Rectal smooth muscle tissue (tissue), 1 donor: ENCODE results near the gene SLC25A10.

Experiments
- H3K27ac ChIP-seq: one replicate; pipeline ENCODE4 v1.7.0; 2013; ENCODE audit warnings: low read depth, low read length, inconsistent platforms
- H3K27me3 ChIP-seq: one replicate; pipeline ENCODE4 v1.7.0; 2013; ENCODE audit warnings: low read length; ENCODE audit not compliant: control insufficient read depth, insufficient read depth
- H3K36me3 ChIP-seq: one replicate; pipeline ENCODE4 v1.7.0; 2013; ENCODE audit warnings: low read length; ENCODE audit not compliant: control insufficient read depth, insufficient read depth
- H3K4me1 ChIP-seq: one replicate; pipeline ENCODE4 v1.7.0; 2013; ENCODE audit warnings: low read length; ENCODE audit not compliant: control insufficient read depth, insufficient read depth
- H3K4me3 ChIP-seq: one replicate; pipeline ENCODE4 v1.7.0; 2013; ENCODE audit warnings: low read length
- H3K9ac ChIP-seq: one replicate; pipeline ENCODE4 v1.7.0; 2013; ENCODE audit warnings: low read length

Gene SLC25A10

GRCh38 chr17:81703747-81704654, 8.1 kb upstream of the SLC25A10 start:
- Histone ChIP-seq H3K27ac (peak overlapping the region; percentile 91), H3K9ac (peak overlapping the region; percentile 29), H3K27me3 (no peaks in the 10 kb centered on the region), H3K36me3 (peaks cover 15% of the 10 kb centered on the region), H3K4me3 (peak overlapping the region; percentile 95), H3K4me1 (peaks cover 15% of the 10 kb centered on the region)

GRCh38 chr17:81705518-81706231, 6.4 kb upstream of the SLC25A10 start:
- H3K9ac ChIP-seq = no peak overlapping the region
- no peak overlapping the region for H3K4me3 ChIP-seq
- peaks cover 13% of the 10 kb centered on the region for H3K36me3 ChIP-seq
- peaks cover 16% of the 10 kb centered on the region for H3K4me1 ChIP-seq
- H3K27ac ChIP-seq = no peak overlapping the region
- no peaks in the 10 kb centered on the region for H3K27me3 ChIP-seq

GRCh38 chr17:81706232-81706611, 5.9 kb upstream of the SLC25A10 start:
- Histone ChIP-seq H3K36me3 (peaks cover 7% of the 10 kb centered on the region), H3K27ac (no peak overlapping the region), H3K4me1 (peaks cover 18% of the 10 kb centered on the region), H3K27me3 (no peaks in the 10 kb centered on the region), H3K9ac (no peak overlapping the region), H3K4me3 (no peak overlapping the region)

GRCh38 chr17:81706757-81707624, 5.1 kb upstream of the SLC25A10 start:
- peaks cover 4% of the 10 kb centered on the region for H3K36me3 ChIP-seq
- H3K4me1 ChIP-seq = peaks cover 14% of the 10 kb centered on the region
- no peak overlapping the region for H3K9ac ChIP-seq
- H3K4me3 ChIP-seq = no peak overlapping the region
- H3K27me3 ChIP-seq = no peaks in the 10 kb centered on the region
- no peak overlapping the region for H3K27ac ChIP-seq

- Histone ChIP-seq H3K27ac (no peak overlapping the region), H3K4me3 (no peak overlapping the region), H3K27me3 (no peaks in the 10 kb centered on the region), H3K4me1 (peaks cover 15% of the 10 kb centered on the region), H3K9ac (no peak overlapping the region), H3K36me3 (peaks cover 4% of the 10 kb centered on the region)
Observed at GRCh38 chr17:81707725-81708646, 4.1 kb upstream of the SLC25A10 start.

- H3K36me3 ChIP-seq = peaks cover 4% of the 10 kb centered on the region
- H3K27me3 ChIP-seq = no peaks in the 10 kb centered on the region
- H3K4me3 ChIP-seq = no peak overlapping the region
- H3K27ac ChIP-seq = no peak overlapping the region
- H3K9ac ChIP-seq = no peak overlapping the region
- peaks cover 15% of the 10 kb centered on the region for H3K4me1 ChIP-seq
Observed at GRCh38 chr17:81708739-81709185, 3.3 kb upstream of the SLC25A10 start.

- peaks cover 4% of the 10 kb centered on the region for H3K36me3 ChIP-seq
- H3K4me1 ChIP-seq = peaks cover 11% of the 10 kb centered on the region
- H3K9ac ChIP-seq = no peak overlapping the region
- no peaks in the 10 kb centered on the region for H3K27me3 ChIP-seq
- no peak overlapping the region for H3K27ac ChIP-seq
- peak overlapping the region; percentile 59 for H3K4me3 ChIP-seq
Observed at GRCh38 chr17:81710514-81711308, 1.4 kb upstream of the SLC25A10 start.

GRCh38 chr17:81712468-81713003, 452 bp downstream of the SLC25A10 start:
- Histone ChIP-seq H3K36me3 (no peaks in the 10 kb centered on the region), H3K4me3 (peak overlapping the region; percentile 75), H3K27me3 (no peaks in the 10 kb centered on the region), H3K9ac (peak overlapping the region; percentile 38), H3K4me1 (peaks cover 11% of the 10 kb centered on the region), H3K27ac (no peak overlapping the region)

GRCh38 chr17:81713004-81713555, 996 bp downstream of the SLC25A10 start:
- Histone ChIP-seq H3K4me1 (peaks cover 11% of the 10 kb centered on the region), H3K9ac (peak overlapping the region; percentile 38), H3K4me3 (peak overlapping the region; percentile 75), H3K27ac (no peak overlapping the region), H3K36me3 (no peaks in the 10 kb centered on the region), H3K27me3 (no peaks in the 10 kb centered on the region)

GRCh38 chr17:81713556-81714411, 1.7 kb downstream of the SLC25A10 start:
- Histone ChIP-seq H3K9ac (no peak overlapping the region), H3K4me3 (peak overlapping the region; percentile 75), H3K36me3 (no peaks in the 10 kb centered on the region), H3K4me1 (peaks cover 11% of the 10 kb centered on the region), H3K27ac (no peak overlapping the region), H3K27me3 (no peaks in the 10 kb centered on the region)
